ENCODE measurements around the gene DNM1L.

DNA sequence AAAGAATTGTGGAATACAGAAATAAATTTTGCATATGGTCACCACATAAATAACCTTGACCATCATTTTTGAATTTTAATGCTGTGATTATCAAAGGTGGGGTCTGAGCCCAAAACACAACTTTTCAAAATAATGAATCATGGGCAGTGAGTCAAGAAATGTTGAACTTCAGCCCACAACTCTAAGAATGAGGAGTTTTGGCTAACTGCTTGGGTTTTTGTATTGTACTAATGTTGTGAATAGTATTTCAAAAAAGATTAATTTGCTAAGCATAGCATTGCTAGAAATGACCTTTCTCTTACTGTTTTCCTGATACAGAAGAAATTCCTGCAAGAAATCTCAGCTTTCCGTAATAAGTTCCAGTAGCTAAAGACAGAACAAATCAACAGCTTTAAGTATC, 101.0 kb downstream of the DNM1L start:
- TF ChIP-seq CTCF (conservative IDR thresholded peaks at IDR 0.05) (no peak), ZFX (IDR thresholded peaks at IDR 0.05) (no peak)
